Femur (tissue), 1 donor: ENCODE measurements around the gene E2F3.
"Not testable (repeated sequence)": the region's sequence is repeated elsewhere in the genome, so short reads cannot be mapped to it uniquely, and the experiment has no call there.

Experiments
- DNase-seq: peaks from one replicate; pipeline ENCODE4 v3.0.0-alpha.2; 2017

Gene E2F3

GRCh38 chr6:20472748-20473147, 71.1 kb downstream of the E2F3 start:
- no peak for DNase-seq

- no peak for DNase-seq
Measured at GRCh38 chr6:20473518-20473917, 71.8 kb downstream of the E2F3 start.

GRCh38 chr6:20474874-20475542, 73.3 kb downstream of the E2F3 start:
- no peak for DNase-seq

- DNase-seq = no peak
Measured at GRCh38 chr6:20476501-20477043, 74.9 kb downstream of the E2F3 start.

DNA sequence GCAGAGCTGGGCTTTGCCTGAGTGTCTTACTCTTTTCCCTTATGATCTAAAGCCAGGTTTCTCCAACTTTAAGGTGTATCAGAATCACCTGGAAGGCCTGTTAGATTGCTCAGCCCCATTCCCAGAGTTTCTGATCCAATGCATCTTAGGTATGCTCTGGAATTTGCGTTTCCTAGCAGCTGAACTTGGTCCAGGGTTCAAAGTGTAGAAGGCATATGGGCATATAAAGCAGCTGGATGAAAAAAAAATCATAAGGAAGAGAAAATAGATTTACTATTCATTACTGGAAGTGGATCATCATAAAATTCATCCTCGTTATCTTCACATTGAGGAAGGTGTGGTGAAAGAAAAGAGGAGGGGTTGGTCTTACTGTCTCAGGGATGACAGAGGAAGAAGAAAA, 75.8 kb downstream of the E2F3 start:
- no peak for DNase-seq

GRCh38 chr6:20479060-20479459, 77.4 kb downstream of the E2F3 start:
- DNase-seq = no peak

DNA sequence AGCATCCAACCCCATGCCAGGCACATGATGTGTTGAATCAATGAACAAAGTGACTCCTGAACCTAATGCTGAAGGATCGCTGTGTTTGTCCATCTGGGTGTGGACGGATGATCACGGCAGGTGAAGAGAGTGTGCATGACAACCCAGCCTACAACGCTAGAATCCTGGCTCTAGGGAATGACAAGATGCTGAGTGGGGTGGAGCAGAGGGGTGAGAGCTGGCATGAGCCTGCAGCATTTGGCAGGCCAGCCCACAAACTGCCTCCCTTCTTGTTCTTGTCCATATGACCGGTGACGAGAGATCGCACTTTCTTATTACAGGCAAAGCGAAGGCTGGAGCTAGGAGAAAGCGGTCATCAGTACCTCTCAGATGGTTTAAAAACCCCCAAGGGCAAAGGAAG, 77.8 kb downstream of the E2F3 start:
- DNase-seq = no peak

DNA sequence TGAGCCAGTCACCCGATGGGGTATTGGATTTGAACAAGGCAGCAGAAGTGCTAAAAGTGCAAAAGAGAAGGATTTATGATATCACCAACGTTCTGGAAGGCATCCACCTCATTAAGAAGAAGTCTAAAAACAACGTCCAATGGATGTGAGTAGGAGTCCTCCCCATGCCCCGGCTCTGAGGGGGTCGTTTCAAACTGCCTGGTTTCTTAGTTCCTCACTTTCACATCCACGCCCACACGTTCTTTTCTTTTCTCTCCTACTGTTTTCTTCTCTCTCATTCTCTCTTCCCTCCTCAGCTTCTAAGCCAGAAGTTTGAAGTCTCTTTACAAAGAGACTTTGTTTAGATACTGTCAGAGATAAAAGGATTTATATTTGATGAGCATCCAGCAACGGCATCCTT, 79.6 kb downstream of the E2F3 start:
- no peak for DNase-seq

DNA sequence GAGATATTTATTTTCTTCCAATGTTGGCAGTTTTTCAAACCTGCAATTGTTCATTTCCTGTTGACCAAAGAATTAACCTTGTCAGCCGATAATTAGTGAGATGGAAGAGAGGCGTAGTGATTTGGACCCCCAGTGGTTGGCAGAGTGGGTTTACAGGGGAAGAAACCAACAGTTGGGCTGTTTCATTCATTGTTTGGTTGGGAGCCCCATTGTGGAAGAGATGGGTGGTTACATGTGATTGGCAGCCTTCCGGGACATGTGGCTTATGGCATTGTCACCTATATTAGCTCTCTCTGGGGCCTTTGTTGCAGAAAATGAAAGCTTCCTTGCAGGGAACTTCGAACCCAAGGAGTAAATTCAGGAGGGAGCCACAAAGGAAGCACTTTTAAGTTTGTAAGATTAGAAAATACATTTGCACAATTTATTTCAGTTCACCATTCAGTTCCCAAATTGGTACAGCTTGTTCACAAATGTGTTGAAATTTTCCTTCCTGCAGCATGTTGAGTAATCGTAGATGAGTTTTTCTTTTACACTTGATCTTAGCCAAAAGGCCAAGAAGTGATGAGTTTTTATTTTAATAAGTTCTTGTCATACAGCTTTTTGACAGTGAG, 82.3 kb downstream of the E2F3 start:
- no peak for DNase-seq

DNA sequence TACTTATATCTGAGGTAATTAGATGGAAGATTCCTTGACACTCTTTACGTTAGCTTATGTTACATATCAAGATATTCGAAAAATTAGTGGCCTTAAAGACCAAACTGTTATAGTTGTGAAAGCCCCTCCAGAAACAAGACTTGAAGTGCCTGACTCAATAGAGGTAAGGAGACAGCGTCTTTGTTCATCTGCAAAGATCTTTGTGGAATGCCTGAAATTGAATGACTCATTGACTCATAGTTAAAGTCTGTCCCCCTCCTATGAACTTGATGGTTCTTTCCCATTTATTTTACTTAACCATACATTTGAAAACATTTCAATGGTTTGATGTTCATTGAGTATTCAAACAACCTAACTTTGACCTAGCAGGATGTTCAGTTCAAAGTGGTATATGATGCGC, 85.0 kb downstream of the E2F3 start:
- DNase-seq = no peak

DNA sequence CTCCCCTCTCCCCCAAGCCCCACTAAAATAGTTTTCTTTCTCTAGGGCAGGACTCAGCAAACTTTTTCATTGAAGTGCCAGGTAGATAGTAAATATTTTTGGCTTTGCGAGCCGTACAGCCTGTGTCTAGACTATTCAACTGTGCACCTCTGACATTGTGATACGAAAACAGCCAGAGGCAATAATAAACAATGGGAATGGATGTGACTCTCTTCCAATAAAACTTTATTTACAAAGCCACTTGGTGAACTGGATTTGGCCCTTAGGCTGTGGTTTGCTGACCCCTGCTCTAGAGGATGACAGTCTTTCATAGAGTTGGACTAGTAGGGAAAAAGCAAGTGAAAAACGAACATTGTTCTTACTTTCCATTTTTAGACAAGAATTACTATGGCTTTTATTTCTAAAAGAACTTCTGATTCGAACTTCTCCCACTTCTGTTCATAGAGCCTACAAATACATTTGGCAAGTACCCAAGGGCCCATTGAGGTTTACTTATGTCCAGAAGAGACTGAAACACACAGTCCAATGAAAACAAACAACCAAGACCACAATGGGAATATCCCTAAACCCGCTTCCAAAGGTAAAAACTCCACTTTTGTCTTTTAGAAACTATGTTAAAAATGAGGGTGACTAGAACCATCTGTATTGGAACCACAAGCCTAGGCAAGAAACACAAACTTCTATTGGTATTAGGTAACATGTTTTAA, 86.1 kb downstream of the E2F3 start:
- DNase-seq = no peak

DNA sequence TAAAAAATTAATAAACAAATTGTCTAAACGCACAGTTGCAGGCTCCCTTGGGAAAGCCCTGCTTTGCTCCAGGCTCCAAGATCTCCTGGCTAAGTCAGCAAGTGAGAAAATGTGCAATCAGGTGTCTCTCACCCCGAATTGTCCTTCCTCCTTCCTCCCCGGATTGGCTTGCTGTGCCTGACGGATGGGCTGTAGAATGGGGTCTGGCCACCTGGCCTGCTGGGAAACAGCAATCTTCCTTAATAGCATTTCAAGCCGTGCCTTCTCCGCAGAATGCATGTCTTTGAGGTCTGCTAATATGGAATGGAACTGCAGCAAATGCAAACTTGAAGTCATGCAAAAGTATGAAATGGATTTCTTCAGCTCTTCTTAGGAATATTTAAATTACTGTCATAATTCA, 88.9 kb downstream of the E2F3 start:
- DNase-seq = no peak

- no peak for DNase-seq
Measured at GRCh38 chr6:20492099-20492498, 90.4 kb downstream of the E2F3 start.

- DNase-seq = no peak
Measured at GRCh38 chr6:20497216-20498040, 95.7 kb downstream of the E2F3 start.

- no peak for DNase-seq
Measured at GRCh38 chr6:20498041-20498385, 96.3 kb downstream of the E2F3 start.

DNA sequence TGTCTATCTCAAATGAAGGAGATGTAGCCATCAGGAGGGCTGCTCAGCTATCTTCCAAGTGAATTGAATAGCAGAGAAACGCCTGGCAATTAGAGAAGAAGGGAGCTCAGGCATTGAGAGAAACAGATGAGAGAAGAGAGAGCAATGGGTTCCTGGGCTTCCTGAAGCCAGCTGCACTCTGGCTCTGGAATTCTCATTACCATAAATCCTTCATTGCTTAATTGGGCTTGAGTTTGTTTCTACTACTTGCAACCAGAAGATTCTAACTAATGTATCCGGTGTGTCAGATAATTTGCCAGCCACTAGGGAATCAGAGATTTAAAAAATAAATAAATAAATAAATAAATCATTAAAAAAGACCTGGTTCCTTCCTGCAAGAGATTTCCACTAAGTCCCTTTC, 107.5 kb downstream of the E2F3 start:
- no peak for DNase-seq

GRCh38 chr6:20511852-20512251, 110.2 kb downstream of the E2F3 start:
- no peak for DNase-seq

DNA sequence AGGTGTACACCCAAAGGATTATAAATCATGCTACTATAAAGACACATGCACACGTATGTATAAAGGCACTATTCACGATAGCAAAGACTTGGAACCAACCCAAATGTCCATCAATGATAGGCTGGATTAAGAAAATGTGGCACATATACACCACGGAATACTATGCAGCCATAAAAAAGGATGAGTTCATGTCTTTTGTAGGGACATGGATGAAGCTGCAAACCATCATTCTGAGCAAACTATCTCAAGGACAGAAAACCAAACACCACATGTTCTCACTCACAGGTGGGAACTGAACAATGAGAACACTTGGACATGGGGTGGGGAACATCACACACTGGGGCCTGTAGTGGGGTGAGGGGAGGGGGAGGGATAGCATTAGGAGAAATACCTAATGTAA, 123.5 kb downstream of the E2F3 start:
- not testable (repeated sequence) for DNase-seq

DNA sequence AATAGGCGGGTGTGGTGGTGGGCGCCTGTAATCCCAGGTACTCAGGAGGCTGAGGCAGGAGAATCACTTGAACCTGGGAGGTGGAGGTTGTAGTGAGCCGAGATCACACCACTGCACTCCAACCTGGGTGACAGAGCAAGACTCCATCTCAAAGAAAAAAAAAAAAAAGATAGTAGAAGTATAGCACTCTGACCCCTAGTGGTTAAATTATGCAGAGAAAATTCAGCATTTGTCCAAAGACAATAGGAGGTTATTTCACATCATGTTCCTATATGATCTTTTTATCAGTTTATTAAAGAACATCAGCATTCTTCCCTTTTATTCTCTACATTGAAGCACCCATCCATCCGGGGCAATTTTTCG, 127.4 kb downstream of the E2F3 start:
- not testable (repeated sequence) for DNase-seq

GRCh38 chr6:20532881-20533280, 131.2 kb downstream of the E2F3 start:
- no peak for DNase-seq

GRCh38 chr6:20533746-20534294, 132.1 kb downstream of the E2F3 start:
- DNase-seq = no peak

- DNase-seq = peak; percentile 94
Measured at GRCh38 chr6:20534295-20535262, 132.9 kb downstream of the E2F3 start, which contains the start of gene CDKAL1. Gene CDKAL1, plus strand, starts transcription at chr6:20534457. Its CDS starts 11,894 bp downstream, at chr6:20546351.
